Panc1 (cell line): Measurements from ENCODE around the gene DCP1A. TPM values are rescaled to one million over a fixed set of nuclear protein-coding genes. Genes with fewer than 3 reads are reported as not detected.

Source experiments
- ATAC-seq: fragments of 200-7000 bp; cut with Tn5 transposase; 2 replicates; pipeline ENCODE4 v1.9.1; 2020; ENCODE audit warnings: mild to moderate bottlenecking, moderate library complexity
- BruUV-seq: library from RNA; stranded (reverse); fragments of 400-500 nt; replicated peaks from 2 replicates; lab custom pipeline; 2021; lab: Mats Ljungman, UMichigan
- CTCF ChIA-PET: fragments of 300-600 bp; sonication (Branson Sonifier 250); formaldehyde crosslinking; loops from one replicate; lab custom pipeline; 2022; ENCODE audit warnings: antibody characterized with exemption; lab: Charles Lee
- POLR2A ChIA-PET: fragments of 300-600 bp; sonication (Branson Sonifier 250); formaldehyde crosslinking; loops from one replicate; lab custom pipeline; 2022; ENCODE audit warnings: antibody characterized with exemption; lab: Charles Lee
- DNase-seq: peaks from one replicate; pipeline ENCODE4 v3.0.0-alpha.2; 2010; ENCODE audit warnings: low read depth, low spot score
- H3K27ac ChIP-seq: 2 replicates; pipeline ENCODE4 v1.5.1; 2011; ENCODE audit warnings: mild to moderate bottlenecking, low read length, inconsistent platforms
- H3K27me3 ChIP-seq: fragments of 200-500 bp; sonication (Bioruptor generic); 2 replicates; pipeline ENCODE4 v1.6.0; 2014; ENCODE audit warnings: low read length, inconsistent platforms; ENCODE audit not compliant: control insufficient read depth, insufficient read depth
- H3K36me3 ChIP-seq: fragments of 200-500 bp; sonication (Bioruptor generic); 2 replicates; pipeline ENCODE4 v1.5.1; 2014; ENCODE audit warnings: inconsistent platforms, mild to moderate bottlenecking, low read length, moderate library complexity; ENCODE audit not compliant: control insufficient read depth, insufficient read depth
- H3K4me1 ChIP-seq: 2 replicates; pipeline ENCODE4 v1.5.1; 2011; ENCODE audit warnings: inconsistent platforms, mild to moderate bottlenecking, low read length, moderate library complexity; ENCODE audit not compliant: control insufficient read depth, insufficient read depth
- H3K4me3 ChIP-seq, 2 experiments: 2 replicates each; pipeline ENCODE4 v1.5.1; 2011 to 2012; ENCODE audit warnings: low read depth in 2 of 2, low read length in 2 of 2, mild to moderate bottlenecking in 2 of 2, inconsistent platforms in 1 of 2, moderate library complexity in 1 of 2
- H3K9me3 ChIP-seq: fragments of 200-500 bp; sonication (Bioruptor generic); 2 replicates; pipeline ENCODE4 v1.5.1; 2014; ENCODE audit warnings: low read depth, mild to moderate bottlenecking, inconsistent platforms, low read length, moderate library complexity; ENCODE audit not compliant: control insufficient read depth, insufficient read depth
- POLR2AphosphoS5 ChIP-seq: IDR thresholded peaks from 2 replicates; pipeline ENCODE4 v1.6.1; 2012; ENCODE audit warnings: mild to moderate bottlenecking, low read depth, low read length, moderate library complexity
- SIN3A ChIP-seq: IDR thresholded peaks from 2 replicates; pipeline ENCODE4 v1.6.1; 2012; ENCODE audit warnings: low read depth, mild to moderate bottlenecking, low read length, moderate library complexity, borderline replicate concordance; ENCODE audit not compliant: insufficient read depth
- TCF7L2 ChIP-seq: IDR thresholded peaks from 2 replicates; pipeline ENCODE4 v1.6.1; 2011; ENCODE audit warnings: mild to moderate bottlenecking, low read depth, low read length, inconsistent platforms
- in situ Hi-C: cut with HindIII; loops from 2 replicates; pipeline ENCODE4 v1.10.0; 2016; ENCODE audit warnings: low sequenced_read_pairs, low pct_unique_long_range_greater_than_20kb
- intact Hi-C: fragments of 100-400 bp; cut with micrococcal nuclease; formaldehyde crosslinking; loops from one replicate; pipeline ENCODE4 v1.10.0; 2022; ENCODE audit not compliant: unreplicated experiment
- total RNA-seq: library from RNA; stranded (reverse); gene quantifications from one replicate; pipeline ENCODE4 v1.2.1, GENCODE V29; 2021; ENCODE audit not compliant: unreplicated experiment
- TF ChIP-seq, protein P1 (sequence below), 2 experiments: IDR thresholded peaks; 2 replicates each; pipeline ENCODE4 v1.6.1; 2011 to 2012; ENCODE audit warnings: low read depth in 2 of 2, control low read depth in 1 of 2, low read length in 1 of 2, mild to moderate bottlenecking in 1 of 2, moderate library complexity in 1 of 2; ENCODE audit not compliant: insufficient read depth in 1 of 2
- TF ChIP-seq, protein P2 (sequence below): fragments of 450-650 bp; IDR thresholded peaks from 2 replicates; pipeline ENCODE4 v1.5.1; 2017; ENCODE audit warnings: mild to moderate bottlenecking

The DCP1A gene
- total RNA-seq, 1 experiment from 2014 or later, result 14.4 TPM

DNA sequence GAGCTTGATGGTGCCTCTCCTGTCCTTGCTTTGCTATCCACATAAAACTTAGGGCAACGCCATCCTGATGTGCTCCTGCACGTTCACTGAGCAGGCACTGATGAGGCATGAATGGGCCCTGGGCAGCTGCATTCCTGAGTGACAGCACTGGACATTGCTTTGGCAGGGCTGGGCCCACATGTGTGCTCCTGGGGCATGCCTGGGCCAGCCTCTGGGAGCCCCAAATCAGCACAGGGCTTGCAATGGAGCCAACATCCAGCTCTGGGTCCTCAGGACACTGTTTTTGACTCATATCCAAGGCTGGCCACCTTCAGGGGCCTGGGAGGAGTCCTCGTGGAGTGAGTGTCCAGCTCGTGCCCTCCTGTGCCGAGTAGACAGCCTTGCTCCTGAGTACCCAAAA lies 85.6 kb downstream of the DCP1A start:
- H3K4me1 ChIP-seq, result no peaks in the 10 kb centered on the region
- intact Hi-C loops (no loop called here), in situ Hi-C loops (no loop called here)
- H3K27me3 ChIP-seq, result no peaks in the 10 kb centered on the region
- H3K27ac ChIP-seq, result no peak overlapping the region
- no peak for TF ChIP-seq SIN3A
- no peak for TF ChIP-seq POLR2AphosphoS5
- TF ChIP-seq, protein P1, sequence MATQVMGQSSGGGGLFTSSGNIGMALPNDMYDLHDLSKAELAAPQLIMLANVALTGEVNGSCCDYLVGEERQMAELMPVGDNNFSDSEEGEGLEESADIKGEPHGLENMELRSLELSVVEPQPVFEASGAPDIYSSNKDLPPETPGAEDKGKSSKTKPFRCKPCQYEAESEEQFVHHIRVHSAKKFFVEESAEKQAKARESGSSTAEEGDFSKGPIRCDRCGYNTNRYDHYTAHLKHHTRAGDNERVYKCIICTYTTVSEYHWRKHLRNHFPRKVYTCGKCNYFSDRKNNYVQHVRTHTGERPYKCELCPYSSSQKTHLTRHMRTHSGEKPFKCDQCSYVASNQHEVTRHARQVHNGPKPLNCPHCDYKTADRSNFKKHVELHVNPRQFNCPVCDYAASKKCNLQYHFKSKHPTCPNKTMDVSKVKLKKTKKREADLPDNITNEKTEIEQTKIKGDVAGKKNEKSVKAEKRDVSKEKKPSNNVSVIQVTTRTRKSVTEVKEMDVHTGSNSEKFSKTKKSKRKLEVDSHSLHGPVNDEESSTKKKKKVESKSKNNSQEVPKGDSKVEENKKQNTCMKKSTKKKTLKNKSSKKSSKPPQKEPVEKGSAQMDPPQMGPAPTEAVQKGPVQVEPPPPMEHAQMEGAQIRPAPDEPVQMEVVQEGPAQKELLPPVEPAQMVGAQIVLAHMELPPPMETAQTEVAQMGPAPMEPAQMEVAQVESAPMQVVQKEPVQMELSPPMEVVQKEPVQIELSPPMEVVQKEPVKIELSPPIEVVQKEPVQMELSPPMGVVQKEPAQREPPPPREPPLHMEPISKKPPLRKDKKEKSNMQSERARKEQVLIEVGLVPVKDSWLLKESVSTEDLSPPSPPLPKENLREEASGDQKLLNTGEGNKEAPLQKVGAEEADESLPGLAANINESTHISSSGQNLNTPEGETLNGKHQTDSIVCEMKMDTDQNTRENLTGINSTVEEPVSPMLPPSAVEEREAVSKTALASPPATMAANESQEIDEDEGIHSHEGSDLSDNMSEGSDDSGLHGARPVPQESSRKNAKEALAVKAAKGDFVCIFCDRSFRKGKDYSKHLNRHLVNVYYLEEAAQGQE (IDR thresholded peaks at IDR 0.05; ENCODE audit: insufficient read depth in 1 of 2, low read depth in 2 of 2, low read length in 1 of 2), result no peak
- TF ChIP-seq, protein P2, sequence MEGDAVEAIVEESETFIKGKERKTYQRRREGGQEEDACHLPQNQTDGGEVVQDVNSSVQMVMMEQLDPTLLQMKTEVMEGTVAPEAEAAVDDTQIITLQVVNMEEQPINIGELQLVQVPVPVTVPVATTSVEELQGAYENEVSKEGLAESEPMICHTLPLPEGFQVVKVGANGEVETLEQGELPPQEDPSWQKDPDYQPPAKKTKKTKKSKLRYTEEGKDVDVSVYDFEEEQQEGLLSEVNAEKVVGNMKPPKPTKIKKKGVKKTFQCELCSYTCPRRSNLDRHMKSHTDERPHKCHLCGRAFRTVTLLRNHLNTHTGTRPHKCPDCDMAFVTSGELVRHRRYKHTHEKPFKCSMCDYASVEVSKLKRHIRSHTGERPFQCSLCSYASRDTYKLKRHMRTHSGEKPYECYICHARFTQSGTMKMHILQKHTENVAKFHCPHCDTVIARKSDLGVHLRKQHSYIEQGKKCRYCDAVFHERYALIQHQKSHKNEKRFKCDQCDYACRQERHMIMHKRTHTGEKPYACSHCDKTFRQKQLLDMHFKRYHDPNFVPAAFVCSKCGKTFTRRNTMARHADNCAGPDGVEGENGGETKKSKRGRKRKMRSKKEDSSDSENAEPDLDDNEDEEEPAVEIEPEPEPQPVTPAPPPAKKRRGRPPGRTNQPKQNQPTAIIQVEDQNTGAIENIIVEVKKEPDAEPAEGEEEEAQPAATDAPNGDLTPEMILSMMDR, result no peak
- TF ChIP-seq TCF7L2, result no peak
- CTCF ChIA-PET, result interaction anchor here (0.6 kb wide), 1 partner anchor 1770 kb away, joined by 3 read pairs; no protein-coding TSS in a partner anchor
- H3K9me3 ChIP-seq, result no peaks in the 10 kb centered on the region
- POLR2A ChIA-PET, result interaction anchor here (0.6 kb wide), 1 partner anchor 523 kb away, joined by 3 read pairs; no protein-coding TSS in a partner anchor
- no peaks in the 10 kb centered on the region for H3K36me3 ChIP-seq
- DNase-seq (no peak), ATAC-seq (no peak)
- no TSS peak for BruUV-seq
- no peak overlapping the region for H3K4me3 ChIP-seq

GRCh38 chr3:53260286-53260785 lies 87.0 kb downstream of the DCP1A start:
- POLR2A ChIA-PET, result no interaction called here

More at GRCh38 chr3:53260286-53260785, 87.0 kb downstream of the DCP1A start:
- TF ChIP-seq SIN3A (no peak), TCF7L2 (no peak), POLR2AphosphoS5 (no peak)
- TF ChIP-seq, protein P2, result no peak
- TF ChIP-seq, protein P1 (IDR thresholded peaks at IDR 0.05; ENCODE audit: insufficient read depth in 1 of 2, low read depth in 2 of 2, low read length in 1 of 2), result no peak
- Histone ChIP-seq H3K9me3 (no peaks in the 10 kb centered on the region), H3K36me3 (peaks cover 3% of the 10 kb centered on the region; the same call in 1 of the 2 replicates), H3K27ac (no peak overlapping the region), H3K4me1 (no peaks in the 10 kb centered on the region), H3K27me3 (no peaks in the 10 kb centered on the region), H3K4me3 (no peak overlapping the region)
- ATAC-seq (no peak), DNase-seq (no peak)
- in situ Hi-C loops (no loop called here), intact Hi-C loops (no loop called here)
- no TSS peak for BruUV-seq
- CTCF ChIA-PET, result no interaction called here
